Coronary artery (tissue), 2 donors: ENCODE results near the gene MRPS31.

ENCODE experiments used
- DNase-seq: peaks from one replicate; pipeline ENCODE4 v3.0.0-alpha.2; 2017; ENCODE audit warnings: low spot score
- H3K27ac ChIP-seq, 2 donors: fragments of 200-600 bp; sonication (generic); one replicate each; pipeline ENCODE4 v1.5.1; 2016 to 2019
- H3K4me3 ChIP-seq: fragments of 200-600 bp; sonication (generic); 2 replicates; pipeline ENCODE4 v1.5.1; 2016; ENCODE audit warnings: mild to moderate bottlenecking, moderate library complexity
- TF ChIP-seq, protein P1 (sequence below): fragments of 200-600 bp; sonication (generic); IDR thresholded peaks from one replicate; pipeline ENCODE4 v1.5.1; 2019; ENCODE audit warnings: antibody characterized with exemption

MRPS31 gene

DNA sequence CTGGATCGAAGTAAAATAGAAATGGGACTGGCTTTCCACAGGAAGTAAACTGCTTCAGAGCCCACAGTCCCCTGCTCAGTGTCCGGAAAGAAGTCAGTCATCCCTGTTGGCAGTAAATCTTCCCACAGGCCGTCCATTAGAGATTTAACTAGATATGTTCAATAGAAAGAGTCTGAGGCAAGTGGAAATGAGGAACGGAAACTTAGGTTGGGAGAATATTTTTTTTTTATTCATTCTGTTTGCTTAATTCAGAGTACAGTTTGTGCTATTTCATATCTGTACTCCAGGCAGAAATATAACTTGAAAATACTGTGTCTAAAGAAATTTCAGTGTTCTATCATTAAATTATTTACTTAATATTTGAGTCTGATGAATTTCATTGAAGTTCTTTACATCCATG is 41.1 kb upstream of the MRPS31 start:
- Histone ChIP-seq H3K27ac (no peak overlapping the region), H3K4me3 (no peak overlapping the region)
- TF ChIP-seq, protein P1, sequence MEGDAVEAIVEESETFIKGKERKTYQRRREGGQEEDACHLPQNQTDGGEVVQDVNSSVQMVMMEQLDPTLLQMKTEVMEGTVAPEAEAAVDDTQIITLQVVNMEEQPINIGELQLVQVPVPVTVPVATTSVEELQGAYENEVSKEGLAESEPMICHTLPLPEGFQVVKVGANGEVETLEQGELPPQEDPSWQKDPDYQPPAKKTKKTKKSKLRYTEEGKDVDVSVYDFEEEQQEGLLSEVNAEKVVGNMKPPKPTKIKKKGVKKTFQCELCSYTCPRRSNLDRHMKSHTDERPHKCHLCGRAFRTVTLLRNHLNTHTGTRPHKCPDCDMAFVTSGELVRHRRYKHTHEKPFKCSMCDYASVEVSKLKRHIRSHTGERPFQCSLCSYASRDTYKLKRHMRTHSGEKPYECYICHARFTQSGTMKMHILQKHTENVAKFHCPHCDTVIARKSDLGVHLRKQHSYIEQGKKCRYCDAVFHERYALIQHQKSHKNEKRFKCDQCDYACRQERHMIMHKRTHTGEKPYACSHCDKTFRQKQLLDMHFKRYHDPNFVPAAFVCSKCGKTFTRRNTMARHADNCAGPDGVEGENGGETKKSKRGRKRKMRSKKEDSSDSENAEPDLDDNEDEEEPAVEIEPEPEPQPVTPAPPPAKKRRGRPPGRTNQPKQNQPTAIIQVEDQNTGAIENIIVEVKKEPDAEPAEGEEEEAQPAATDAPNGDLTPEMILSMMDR = no peak
- no peak for DNase-seq

DNA sequence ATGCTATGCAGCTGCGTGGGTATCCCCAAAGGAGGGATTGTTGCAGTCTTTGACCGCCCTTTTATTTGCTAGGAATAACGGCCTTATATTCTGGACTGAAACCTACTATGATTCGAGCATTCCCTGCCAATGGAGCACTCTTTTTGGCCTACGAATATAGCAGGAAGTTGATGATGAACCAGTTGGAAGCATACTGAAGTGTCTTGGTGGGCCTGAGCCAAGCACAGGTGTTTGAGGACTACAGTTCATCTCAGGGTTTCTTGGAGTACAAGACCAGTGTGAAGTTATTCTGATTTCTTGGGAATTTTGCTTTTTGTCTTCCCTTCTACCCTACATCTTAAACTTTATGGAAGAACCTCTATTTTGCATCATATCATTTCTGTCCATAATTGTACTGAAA is 38.5 kb upstream of the MRPS31 start:
- TF ChIP-seq, protein P1 = no peak
- DNase-seq = no peak
- no peak overlapping the region for H3K27ac ChIP-seq
- H3K4me3 ChIP-seq = no peak overlapping the region

DNA sequence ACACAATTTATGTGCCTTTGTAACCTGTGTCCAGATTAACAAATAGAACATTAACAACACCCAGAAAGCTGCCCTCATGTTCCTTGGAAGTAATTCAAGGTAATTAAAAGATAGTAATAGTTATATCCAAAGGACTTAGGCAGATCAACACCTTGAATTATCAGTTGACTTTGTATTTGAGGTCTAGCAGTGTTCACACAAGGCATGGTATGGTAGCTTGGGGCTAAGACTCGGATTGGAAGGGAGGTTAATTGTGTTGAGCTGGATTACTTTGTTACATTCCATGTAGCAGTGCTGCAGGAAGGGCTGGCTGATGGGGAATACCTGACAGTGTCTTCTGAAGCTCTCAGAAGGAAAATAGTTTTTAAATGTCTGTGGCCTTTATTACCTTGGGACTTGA is 35.3 kb upstream of the MRPS31 start:
- no peak for DNase-seq
- TF ChIP-seq, protein P1 = no peak
- Histone ChIP-seq H3K4me3 (no peak overlapping the region), H3K27ac (no peak overlapping the region)

DNA sequence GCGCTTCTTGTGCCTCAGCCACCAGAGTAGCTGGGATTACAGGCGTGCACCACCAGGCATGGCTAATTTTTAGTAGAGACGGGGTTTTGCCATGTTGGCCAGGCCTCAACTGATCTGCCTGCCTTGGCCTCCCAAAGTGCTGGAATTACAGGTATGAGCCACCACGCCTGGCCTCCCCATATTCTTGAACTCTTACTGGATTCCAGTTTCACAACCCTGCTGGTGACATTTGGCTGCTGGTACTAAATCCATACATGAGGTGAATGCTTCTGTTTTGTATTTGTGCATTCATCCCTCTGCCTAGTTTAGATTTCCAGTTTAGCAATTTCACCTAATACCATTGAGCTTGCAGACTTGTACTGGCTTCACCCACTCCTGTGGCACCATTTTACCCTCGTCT is 32.3 kb upstream of the MRPS31 start:
- no peak overlapping the region for H3K4me3 ChIP-seq
- H3K27ac ChIP-seq = no peak overlapping the region
- DNase-seq = no peak
- TF ChIP-seq, protein P1 = no peak

DNA sequence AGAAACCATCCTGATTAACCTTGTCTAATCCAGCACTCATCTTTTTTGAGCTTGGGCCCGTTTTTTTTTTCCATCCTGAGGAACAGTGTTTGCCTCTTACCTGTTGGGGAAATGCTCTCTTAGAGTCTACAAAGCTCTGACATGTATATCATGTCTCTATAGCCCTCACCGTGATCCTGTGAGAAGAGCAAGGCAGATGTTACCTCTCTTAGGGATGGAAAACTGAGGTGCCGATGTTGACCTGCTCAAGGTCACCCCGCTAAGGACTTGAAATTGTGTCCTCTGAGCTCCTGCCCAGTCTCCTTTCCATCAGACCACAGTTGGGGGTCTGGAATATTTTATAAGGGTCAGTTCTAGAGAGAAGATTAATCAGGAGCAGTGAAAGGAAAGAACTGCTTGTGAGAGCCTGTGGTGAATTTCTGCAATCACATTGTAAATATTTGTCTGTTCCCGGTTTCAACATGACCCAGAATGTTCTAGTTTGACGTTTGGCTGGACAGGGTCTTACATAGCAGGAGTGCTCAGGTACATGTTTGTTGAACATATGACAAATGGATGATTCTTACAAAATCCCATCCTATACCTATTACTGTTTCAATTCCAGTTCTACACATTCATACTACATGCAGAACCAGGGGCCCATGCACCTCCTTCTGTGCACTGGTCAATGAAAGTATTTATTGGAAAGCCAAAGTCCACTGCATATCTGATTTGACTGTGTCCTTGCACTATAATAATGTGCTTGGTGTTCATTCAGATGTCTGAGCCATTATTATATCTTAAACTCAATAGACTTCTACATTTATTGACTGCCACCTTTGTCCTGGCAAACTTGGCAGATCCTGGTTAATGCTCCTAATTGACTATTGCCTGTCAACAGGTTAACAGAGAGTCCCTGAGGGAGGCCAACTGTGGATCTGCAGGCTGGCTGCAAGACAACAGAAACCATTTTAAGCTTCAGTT is 30.5 kb upstream of the MRPS31 start:
- TF ChIP-seq, protein P1 = no peak
- no peak overlapping the region for H3K4me3 ChIP-seq
- no peak overlapping the region for H3K27ac ChIP-seq
- no peak for DNase-seq

DNA sequence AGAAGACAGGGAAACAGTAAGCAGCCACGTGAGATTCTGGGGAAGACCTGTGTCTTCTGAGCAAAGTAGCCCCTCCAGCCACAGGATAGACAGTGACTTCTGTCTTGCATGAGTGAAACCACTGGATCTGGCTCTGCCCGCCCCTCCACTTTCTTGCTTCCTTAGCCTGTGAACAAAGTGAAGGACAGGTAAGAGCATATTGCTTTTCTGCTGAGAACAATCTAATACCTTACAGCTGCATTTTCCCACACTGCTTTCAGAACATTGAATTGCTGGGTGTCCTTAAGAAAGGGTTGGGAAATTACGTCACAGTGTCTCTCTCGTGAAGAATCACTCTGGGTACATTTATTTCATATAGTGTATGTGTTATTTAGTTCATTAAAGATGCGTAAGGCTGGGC is 29.6 kb upstream of the MRPS31 start:
- Histone ChIP-seq H3K27ac (no peak overlapping the region), H3K4me3 (no peak overlapping the region)
- TF ChIP-seq, protein P1 = no peak

DNA sequence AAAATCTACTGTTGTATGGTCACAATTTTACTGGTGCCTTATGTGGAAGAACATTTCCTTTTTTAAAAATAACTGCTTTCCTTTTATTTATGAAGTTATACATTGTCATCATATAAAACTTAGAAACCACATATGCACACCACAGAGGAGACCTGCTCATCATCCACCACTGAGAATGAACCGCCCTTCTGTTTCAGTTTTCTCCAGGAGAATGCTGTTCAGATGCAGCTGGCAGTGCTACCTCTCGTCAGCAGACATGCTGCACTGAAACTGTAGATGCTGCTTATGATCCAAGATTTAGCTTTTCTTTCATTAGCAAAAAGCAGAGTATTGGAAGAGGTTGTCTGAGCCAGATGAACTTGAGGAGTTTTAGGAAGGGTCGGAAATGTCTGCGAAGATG is 28.5 kb upstream of the MRPS31 start:
- H3K27ac ChIP-seq = no peak overlapping the region
- TF ChIP-seq, protein P1 = no peak
- no peak for DNase-seq
- H3K4me3 ChIP-seq = no peak overlapping the region

More for the DNA sequence above, 29.6 kb upstream of the MRPS31 start:
- no peak for DNase-seq
